Skeletal muscle tissue (tissue), 4 donors: ENCODE data around the gene TAB3. TPM values are rescaled to one million over a fixed set of nuclear protein-coding genes. Genes with fewer than 3 reads are reported as not detected.
"Not testable (repeated sequence)": the region's sequence is repeated elsewhere in the genome, so short reads cannot be mapped to it uniquely, and the experiment has no call there.

ENCODE experiments used
- H3K27ac ChIP-seq: one replicate; pipeline ENCODE4 v1.7.0; 2013; ENCODE audit warnings: mild to moderate bottlenecking, low read depth, low read length, inconsistent platforms
- H3K27me3 ChIP-seq, 3 donors: one replicate each; pipeline ENCODE4 v1.7.0; 2013; ENCODE audit warnings: low read length in 3 of 3; ENCODE audit not compliant: control insufficient read depth in 3 of 3, insufficient read depth in 3 of 3
- H3K36me3 ChIP-seq, 3 donors: one replicate each; pipeline ENCODE4 v1.7.0; 2013; ENCODE audit warnings: low read length in 3 of 3; ENCODE audit not compliant: control insufficient read depth in 3 of 3, insufficient read depth in 3 of 3
- H3K4me1 ChIP-seq, 3 donors: one replicate each; pipeline ENCODE4 v1.7.0; 2013; ENCODE audit warnings: low read length in 3 of 3, mild to moderate bottlenecking in 3 of 3; ENCODE audit not compliant: control insufficient read depth in 3 of 3, insufficient read depth in 3 of 3
- H3K4me3 ChIP-seq, 3 donors: one replicate each; pipeline ENCODE4 v1.7.0; 2013; ENCODE audit warnings: low read length in 3 of 3
- H3K9ac ChIP-seq, 3 donors: one replicate each; pipeline ENCODE4 v1.7.0; 2013; ENCODE audit warnings: low read length in 3 of 3, mild to moderate bottlenecking in 3 of 3, moderate library complexity in 2 of 3, low read depth in 1 of 3
- H3K9me3 ChIP-seq, 3 donors: one replicate each; pipeline ENCODE4 v1.7.0; 2013; ENCODE audit warnings: low read length in 3 of 3; ENCODE audit not compliant: control insufficient read depth in 3 of 3
- total RNA-seq: library from RNA; depleted of rRNA; stranded (reverse); fragments of >200 nt; gene quantifications from one replicate; pipeline ENCODE4 v1.2.3, GENCODE V29; 2014
- donor health status: Osteomylitis.

The TAB3 gene
- total RNA-seq, 1 donor from 2014 or later: 5.7 TPM

- Histone ChIP-seq H3K36me3 (no peaks in the 10 kb centered on the region), H3K27ac (no peak overlapping the region), H3K4me3 (no peak overlapping the region), H3K9ac (no peak overlapping the region), H3K27me3 (peaks cover 0 to 39% (median 0%) of the 10 kb centered on the region in 3 donors), H3K4me1 (no peaks in the 10 kb centered on the region), H3K9me3 (peaks cover 0 to 56% (median 4%) of the 10 kb centered on the region in 3 donors)
Observed at GRCh38 chrX:30800901-30801300, 88.2 kb downstream of the TAB3 start.

- Histone ChIP-seq H3K9ac (no peak overlapping the region), H3K4me3 (no peak overlapping the region), H3K27ac (no peak overlapping the region), H3K36me3 (no peaks in the 10 kb centered on the region), H3K27me3 (peaks cover 0 to 28% (median 0%) of the 10 kb centered on the region in 3 donors), H3K9me3 (peaks cover 0 to 58% (median 4%) of the 10 kb centered on the region in 3 donors), H3K4me1 (no peaks in the 10 kb centered on the region)
Observed at GRCh38 chrX:30799327-30799726, 89.7 kb downstream of the TAB3 start.

- Histone ChIP-seq H3K27ac (no peak overlapping the region), H3K27me3 (peaks cover 0 to 28% (median 0%) of the 10 kb centered on the region in 3 donors), H3K9me3 (peaks cover 0 to 58% (median 4%) of the 10 kb centered on the region in 3 donors), H3K9ac (no peak overlapping the region), H3K4me3 (no peak overlapping the region), H3K36me3 (no peaks in the 10 kb centered on the region), H3K4me1 (no peaks in the 10 kb centered on the region)
Observed at GRCh38 chrX:30798810-30799209, 90.2 kb downstream of the TAB3 start.

GRCh38 chrX:30797301-30797700 is 91.8 kb downstream of the TAB3 start:
- not testable (repeated sequence) for H3K36me3 ChIP-seq, H3K4me1 ChIP-seq, H3K4me3 ChIP-seq, H3K9ac ChIP-seq, H3K27ac ChIP-seq
- H3K9me3 ChIP-seq: peaks cover 0 to 60% (median 4%) of the 10 kb centered on the region in 3 donors
- peaks cover 0 to 28% (median 0%) of the 10 kb centered on the region in 3 donors for H3K27me3 ChIP-seq

- Histone ChIP-seq H3K4me1 (no peaks in the 10 kb centered on the region), H3K9ac (no peak overlapping the region), H3K4me3 (no peak overlapping the region), H3K27me3 (peaks cover 0 to 32% (median 0%) of the 10 kb centered on the region in 3 donors), H3K27ac (no peak overlapping the region), H3K36me3 (no peaks in the 10 kb centered on the region), H3K9me3 (peaks cover 0 to 62% (median 7%) of the 10 kb centered on the region in 3 donors)
Observed at GRCh38 chrX:30795981-30796958, 92.8 kb downstream of the TAB3 start.

GRCh38 chrX:30794497-30794896 is 94.6 kb downstream of the TAB3 start:
- H3K4me1 ChIP-seq: no peaks in the 10 kb centered on the region
- no peaks in the 10 kb centered on the region for H3K36me3 ChIP-seq
- H3K27me3 ChIP-seq: peaks cover 0 to 28% (median 0%) of the 10 kb centered on the region in 3 donors
- H3K9me3 ChIP-seq: peaks cover 0 to 51% (median 3%) of the 10 kb centered on the region in 3 donors
- H3K27ac ChIP-seq: no peak overlapping the region
- no peak overlapping the region for H3K9ac ChIP-seq
- no peak overlapping the region for H3K4me3 ChIP-seq

GRCh38 chrX:30793767-30794103 is 95.3 kb downstream of the TAB3 start:
- no peak overlapping the region for H3K4me3 ChIP-seq
- H3K27me3 ChIP-seq: peaks cover 0 to 33% (median 0%) of the 10 kb centered on the region in 3 donors
- H3K27ac ChIP-seq: no peak overlapping the region
- no peaks in the 10 kb centered on the region for H3K4me1 ChIP-seq
- peaks cover 0 to 46% (median 3%) of the 10 kb centered on the region in 3 donors for H3K9me3 ChIP-seq
- no peak overlapping the region for H3K9ac ChIP-seq
- no peaks in the 10 kb centered on the region for H3K36me3 ChIP-seq

GRCh38 chrX:30793075-30793766 is 95.8 kb downstream of the TAB3 start:
- Histone ChIP-seq H3K36me3 (no peaks in the 10 kb centered on the region), H3K27ac (no peak overlapping the region)

GRCh38 chrX:30791296-30792278 is 97.5 kb downstream of the TAB3 start:
- Histone ChIP-seq H3K27me3 (peaks cover 0 to 25% (median 0%) of the 10 kb centered on the region in 3 donors), H3K4me3 (no peak overlapping the region), H3K9me3 (peaks cover 0 to 32% (median 3%) of the 10 kb centered on the region in 3 donors), H3K9ac (no peak overlapping the region), H3K27ac (no peak overlapping the region), H3K4me1 (no peaks in the 10 kb centered on the region), H3K36me3 (no peaks in the 10 kb centered on the region)

More at GRCh38 chrX:30793075-30793766, 95.8 kb downstream of the TAB3 start:
- H3K27me3 ChIP-seq: peaks cover 0 to 34% (median 0%) of the 10 kb centered on the region in 3 donors
- no peak overlapping the region for H3K9ac ChIP-seq
- H3K9me3 ChIP-seq: peaks cover 0 to 41% (median 3%) of the 10 kb centered on the region in 3 donors
- no peak overlapping the region for H3K4me3 ChIP-seq
- H3K4me1 ChIP-seq: no peaks in the 10 kb centered on the region
